HepG2 (cell line): ENCODE data around the gene REPIN1. TPM values are rescaled to one million over a fixed set of nuclear protein-coding genes. Genes with fewer than 3 reads are reported as not detected.

Source experiments
- CCAR2 ChIP-seq: fragments of 200-400 bp; formaldehyde crosslinking; optimal IDR thresholded peaks from 2 replicates; pipeline ENCODE3; 2018; ENCODE audit warnings: low read depth, mild to moderate bottlenecking, low read length, moderate library complexity
- CENPX ChIP-seq: sonication (generic); formaldehyde crosslinking; IDR thresholded peaks from 2 replicates; pipeline ENCODE4 v1.9.0; 2021; ENCODE audit warnings: mild to moderate bottlenecking, missing genetic modification reagents, moderate library complexity
- DR1 ChIP-seq: sonication (generic); formaldehyde crosslinking; IDR thresholded peaks from 2 replicates; pipeline ENCODE4 v1.8.0; 2021; ENCODE audit warnings: mild to moderate bottlenecking, missing genetic modification reagents, inconsistent platforms
- FOXA3 ChIP-seq: IDR thresholded peaks from 2 replicates; pipeline ENCODE4 v1.6.1; 2016; ENCODE audit warnings: missing genetic modification reagents, missing compliant biosample characterization
- GFI1 ChIP-seq: sonication (generic); formaldehyde crosslinking; IDR thresholded peaks from 2 replicates; pipeline ENCODE4 v1.5.0; 2020; ENCODE audit warnings: missing genetic modification reagents, mild to moderate bottlenecking, borderline replicate concordance
- KMT2A ChIP-seq: sonication (generic); formaldehyde crosslinking; IDR thresholded peaks from 2 replicates; pipeline ENCODE4 v1.4.0; 2020; ENCODE audit warnings: missing genetic modification reagents
- MLLT10 ChIP-seq: sonication (generic); formaldehyde crosslinking; IDR thresholded peaks from 2 replicates; pipeline ENCODE4 v1.4.0; 2020; ENCODE audit warnings: missing genetic modification reagents
- MTA1 ChIP-seq: sonication (generic); formaldehyde crosslinking; IDR thresholded peaks from 2 replicates; pipeline ENCODE4 v1.4.0; 2020; ENCODE audit warnings: missing genetic modification reagents, mild to moderate bottlenecking, borderline replicate concordance
- PHF5A ChIP-seq: IDR thresholded peaks from one replicate; pipeline ENCODE4 v1.6.1; 2018; ENCODE audit warnings: low read depth, missing genetic modification reagents; ENCODE audit not compliant: unreplicated experiment
- TCF7L2 ChIP-seq: IDR thresholded peaks from 2 replicates; pipeline ENCODE4 v1.6.1; 2011; ENCODE audit warnings: mild to moderate bottlenecking, low read depth, low read length, moderate library complexity
- ZFP1 ChIP-seq: IDR thresholded peaks from 2 replicates; pipeline ENCODE4 v1.6.1; 2016
- ZFY ChIP-seq: sonication (generic); formaldehyde crosslinking; IDR thresholded peaks from 2 replicates; pipeline ENCODE4 v1.4.0; 2020; ENCODE audit warnings: missing genetic modification reagents
- ZNF225 ChIP-seq: sonication (generic); formaldehyde crosslinking; IDR thresholded peaks from 2 replicates; pipeline ENCODE4 v1.4.0; 2020; ENCODE audit warnings: mild to moderate bottlenecking, missing genetic modification reagents
- ZNF282 ChIP-seq: fragments of 450-650 bp; IDR thresholded peaks from 2 replicates; pipeline ENCODE4 v1.6.1; 2018; ENCODE audit not compliant: partially characterized antibody
- ZNF34 ChIP-seq: sonication (generic); formaldehyde crosslinking; IDR thresholded peaks from 2 replicates; pipeline ENCODE4 v1.4.0; 2020; ENCODE audit warnings: mild to moderate bottlenecking, missing genetic modification reagents, borderline replicate concordance
- ZNF678 ChIP-seq: sonication (generic); formaldehyde crosslinking; IDR thresholded peaks from 2 replicates; pipeline ENCODE4 v1.4.0; 2020; ENCODE audit warnings: mild to moderate bottlenecking, missing genetic modification reagents
- ZNF75D ChIP-seq: sonication (generic); formaldehyde crosslinking; IDR thresholded peaks from 2 replicates; pipeline ENCODE4 v1.8.1; 2023; ENCODE audit warnings: missing genetic modification reagents, mild to moderate bottlenecking, borderline replicate concordance
- ZSCAN21 ChIP-seq: sonication (generic); formaldehyde crosslinking; IDR thresholded peaks from 2 replicates; pipeline ENCODE4 v1.8.0; 2022; ENCODE audit warnings: mild to moderate bottlenecking, missing genetic modification reagents, moderate library complexity, borderline replicate concordance
- polyA plus RNA-seq, 8 experiments: library from polyadenylated mRNA; depleted of rRNA in 3 of 8; stranded (reverse) in 7 of 8; unstranded in 1 of 8; fragments of >200 nt; fragmentation: Illumina TruSeq in 4 of 8; extraction: Trizol in 4 of 8; gene quantifications; 2 replicates each; pipeline versions ENCODE4 v1.2.1 to v1.2.3, GENCODE V29; 2011 to 2016; ENCODE audit warnings: low read depth in 4 of 8, missing spikeins in 1 of 8, mixed read lengths in 1 of 8; ENCODE audit not compliant: insufficient read depth in 1 of 8
- total RNA-seq, 5 experiments: library from RNA; depleted of rRNA; stranded (reverse); fragments of >200 nt; fragmentation: Illumina TruSeq; extraction: Trizol; gene quantifications; 2 replicates each; pipeline ENCODE4 v1.2.3, GENCODE V29; 2016; ENCODE audit warnings: low read depth in 1 of 5
- TF ChIP-seq, protein P1 (sequence below): sonication (generic); formaldehyde crosslinking; conservative IDR thresholded peaks from 2 replicates; pipeline ENCODE4 v1.4.0; 2020; ENCODE audit warnings: mild to moderate bottlenecking, missing genetic modification reagents, moderate library complexity
- TF ChIP-seq, protein P2 (sequence below): sonication (generic); formaldehyde crosslinking; IDR thresholded peaks from 2 replicates; pipeline ENCODE4 v1.4.0; 2020; ENCODE audit warnings: mild to moderate bottlenecking, missing genetic modification reagents, borderline replicate concordance
- TF ChIP-seq, protein P3 (sequence below): sonication (generic); formaldehyde crosslinking; IDR thresholded peaks from 2 replicates; pipeline ENCODE4 v1.4.0; 2020; ENCODE audit warnings: missing genetic modification reagents

Gene REPIN1
- total and polyA plus RNA-seq, 2 of the 13 experiments (the other 11 are each of a cell fraction or from before 2014, with no cell fraction given): 69.9 to 108 TPM

DNA sequence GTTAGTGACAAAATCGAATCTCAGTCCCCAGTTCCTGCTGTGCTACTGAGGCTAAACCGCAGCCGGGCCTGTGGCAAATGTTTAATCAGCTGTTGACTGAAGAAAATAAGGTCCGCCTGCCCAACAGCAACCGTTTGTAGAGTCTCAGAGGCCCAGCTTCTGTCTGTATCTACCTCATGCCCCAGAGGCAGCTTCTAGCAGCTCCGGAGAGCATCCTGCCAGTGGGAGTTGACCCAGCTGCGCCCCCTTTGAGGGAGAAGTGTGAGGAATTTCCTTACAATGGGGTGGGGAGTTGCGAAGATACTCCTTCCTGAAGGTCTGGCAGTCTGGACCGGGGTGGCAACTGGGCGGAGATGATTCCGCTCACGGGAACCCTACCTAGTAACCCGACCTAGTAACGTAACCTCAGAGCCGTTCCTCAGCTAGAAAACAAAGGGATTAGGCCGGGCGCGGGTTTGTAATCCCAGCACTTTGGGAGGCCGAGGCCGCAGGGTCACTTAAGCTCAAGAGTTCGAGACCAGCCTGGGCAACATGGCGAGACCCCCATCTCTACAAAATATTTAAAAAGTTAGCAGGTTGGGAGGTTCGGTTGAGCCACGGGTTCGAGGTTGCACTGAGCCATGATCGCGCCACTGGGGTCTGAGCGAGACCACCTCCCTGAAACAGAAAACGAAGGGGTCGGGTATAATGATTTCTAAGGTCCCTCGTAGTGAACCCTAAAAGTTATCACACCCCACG is 9.7 kb downstream of the REPIN1 start (continued):
- TF ChIP-seq, protein P1, sequence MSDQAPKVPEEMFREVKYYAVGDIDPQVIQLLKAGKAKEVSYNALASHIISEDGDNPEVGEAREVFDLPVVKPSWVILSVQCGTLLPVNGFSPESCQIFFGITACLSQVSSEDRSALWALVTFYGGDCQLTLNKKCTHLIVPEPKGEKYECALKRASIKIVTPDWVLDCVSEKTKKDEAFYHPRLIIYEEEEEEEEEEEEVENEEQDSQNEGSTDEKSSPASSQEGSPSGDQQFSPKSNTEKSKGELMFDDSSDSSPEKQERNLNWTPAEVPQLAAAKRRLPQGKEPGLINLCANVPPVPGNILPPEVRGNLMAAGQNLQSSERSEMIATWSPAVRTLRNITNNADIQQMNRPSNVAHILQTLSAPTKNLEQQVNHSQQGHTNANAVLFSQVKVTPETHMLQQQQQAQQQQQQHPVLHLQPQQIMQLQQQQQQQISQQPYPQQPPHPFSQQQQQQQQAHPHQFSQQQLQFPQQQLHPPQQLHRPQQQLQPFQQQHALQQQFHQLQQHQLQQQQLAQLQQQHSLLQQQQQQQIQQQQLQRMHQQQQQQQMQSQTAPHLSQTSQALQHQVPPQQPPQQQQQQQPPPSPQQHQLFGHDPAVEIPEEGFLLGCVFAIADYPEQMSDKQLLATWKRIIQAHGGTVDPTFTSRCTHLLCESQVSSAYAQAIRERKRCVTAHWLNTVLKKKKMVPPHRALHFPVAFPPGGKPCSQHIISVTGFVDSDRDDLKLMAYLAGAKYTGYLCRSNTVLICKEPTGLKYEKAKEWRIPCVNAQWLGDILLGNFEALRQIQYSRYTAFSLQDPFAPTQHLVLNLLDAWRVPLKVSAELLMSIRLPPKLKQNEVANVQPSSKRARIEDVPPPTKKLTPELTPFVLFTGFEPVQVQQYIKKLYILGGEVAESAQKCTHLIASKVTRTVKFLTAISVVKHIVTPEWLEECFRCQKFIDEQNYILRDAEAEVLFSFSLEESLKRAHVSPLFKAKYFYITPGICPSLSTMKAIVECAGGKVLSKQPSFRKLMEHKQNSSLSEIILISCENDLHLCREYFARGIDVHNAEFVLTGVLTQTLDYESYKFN (CRISPR knock-in tag): peak; percentile 73
- TF ChIP-seq GFI1 (CRISPR knock-in tag): 0 out of 2 replicates have a peak, but pooled peaks have one; percentile 23
- TF ChIP-seq ZNF34: peak; percentile 7; the same call in 1 of the 2 replicates
- no peak for TF ChIP-seq ZFP1 (CRISPR knock-in tag)
- no peak for TF ChIP-seq ZNF282
- TF ChIP-seq CENPX (CRISPR knock-in tag): no peak
- TF ChIP-seq MTA1 (CRISPR knock-in tag): 0 out of 2 replicates have a peak, but pooled peaks have one; percentile 25
- 0 out of 2 replicates have a peak, but pooled peaks have one; percentile 27 for TF ChIP-seq DR1
- TF ChIP-seq ZFY (CRISPR knock-in tag): no peak; the same call in 1 of the 2 replicates
- no peak for TF ChIP-seq PHF5A
- no peak; the same call in 1 of the 2 replicates for TF ChIP-seq ZNF225
- TF ChIP-seq ZNF75D (CRISPR knock-in tag): no peak
- no peak for TF ChIP-seq CCAR2
- TF ChIP-seq MLLT10: no peak
- TF ChIP-seq ZSCAN21 (CRISPR knock-in tag): no peak
- no peak for TF ChIP-seq TCF7L2
- TF ChIP-seq, protein P2, sequence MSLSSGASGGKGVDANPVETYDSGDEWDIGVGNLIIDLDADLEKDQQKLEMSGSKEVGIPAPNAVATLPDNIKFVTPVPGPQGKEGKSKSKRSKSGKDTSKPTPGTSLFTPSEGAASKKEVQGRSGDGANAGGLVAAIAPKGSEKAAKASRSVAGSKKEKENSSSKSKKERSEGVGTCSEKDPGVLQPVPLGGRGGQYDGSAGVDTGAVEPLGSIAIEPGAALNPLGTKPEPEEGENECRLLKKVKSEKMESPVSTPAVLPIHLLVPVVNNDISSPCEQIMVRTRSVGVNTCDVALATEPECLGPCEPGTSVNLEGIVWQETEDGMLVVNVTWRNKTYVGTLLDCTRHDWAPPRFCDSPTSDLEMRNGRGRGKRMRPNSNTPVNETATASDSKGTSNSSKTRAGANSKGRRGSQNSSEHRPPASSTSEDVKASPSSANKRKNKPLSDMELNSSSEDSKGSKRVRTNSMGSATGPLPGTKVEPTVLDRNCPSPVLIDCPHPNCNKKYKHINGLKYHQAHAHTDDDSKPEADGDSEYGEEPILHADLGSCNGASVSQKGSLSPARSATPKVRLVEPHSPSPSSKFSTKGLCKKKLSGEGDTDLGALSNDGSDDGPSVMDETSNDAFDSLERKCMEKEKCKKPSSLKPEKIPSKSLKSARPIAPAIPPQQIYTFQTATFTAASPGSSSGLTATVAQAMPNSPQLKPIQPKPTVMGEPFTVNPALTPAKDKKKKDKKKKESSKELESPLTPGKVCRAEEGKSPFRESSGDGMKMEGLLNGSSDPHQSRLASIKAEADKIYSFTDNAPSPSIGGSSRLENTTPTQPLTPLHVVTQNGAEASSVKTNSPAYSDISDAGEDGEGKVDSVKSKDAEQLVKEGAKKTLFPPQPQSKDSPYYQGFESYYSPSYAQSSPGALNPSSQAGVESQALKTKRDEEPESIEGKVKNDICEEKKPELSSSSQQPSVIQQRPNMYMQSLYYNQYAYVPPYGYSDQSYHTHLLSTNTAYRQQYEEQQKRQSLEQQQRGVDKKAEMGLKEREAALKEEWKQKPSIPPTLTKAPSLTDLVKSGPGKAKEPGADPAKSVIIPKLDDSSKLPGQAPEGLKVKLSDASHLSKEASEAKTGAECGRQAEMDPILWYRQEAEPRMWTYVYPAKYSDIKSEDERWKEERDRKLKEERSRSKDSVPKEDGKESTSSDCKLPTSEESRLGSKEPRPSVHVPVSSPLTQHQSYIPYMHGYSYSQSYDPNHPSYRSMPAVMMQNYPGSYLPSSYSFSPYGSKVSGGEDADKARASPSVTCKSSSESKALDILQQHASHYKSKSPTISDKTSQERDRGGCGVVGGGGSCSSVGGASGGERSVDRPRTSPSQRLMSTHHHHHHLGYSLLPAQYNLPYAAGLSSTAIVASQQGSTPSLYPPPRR (CRISPR knock-in tag): peak; percentile 32
- peak; percentile 19; the same call in 1 of the 2 replicates for TF ChIP-seq ZNF678 (CRISPR knock-in tag)
- TF ChIP-seq FOXA3 (CRISPR knock-in tag): peak; percentile 70
- TF ChIP-seq, protein P3, sequence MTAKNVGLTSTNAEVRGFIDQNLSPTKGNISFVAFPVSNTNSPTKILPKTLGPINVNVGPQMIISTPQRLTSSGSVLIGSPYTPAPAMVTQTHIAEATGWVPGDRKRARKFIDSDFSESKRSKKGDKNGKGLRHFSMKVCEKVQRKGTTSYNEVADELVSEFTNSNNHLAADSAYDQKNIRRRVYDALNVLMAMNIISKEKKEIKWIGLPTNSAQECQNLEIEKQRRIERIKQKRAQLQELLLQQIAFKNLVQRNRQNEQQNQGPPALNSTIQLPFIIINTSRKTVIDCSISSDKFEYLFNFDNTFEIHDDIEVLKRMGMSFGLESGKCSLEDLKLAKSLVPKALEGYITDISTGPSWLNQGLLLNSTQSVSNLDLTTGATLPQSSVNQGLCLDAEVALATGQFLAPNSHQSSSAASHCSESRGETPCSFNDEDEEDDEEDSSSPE (CRISPR knock-in tag): no peak
- no peak for TF ChIP-seq KMT2A (CRISPR knock-in tag)
